ENCODE results near the gene RAG1.

- TF ChIP-seq CTCF (IDR thresholded peaks at IDR 0.05) (no peak), SIN3A (IDR thresholded peaks at IDR 0.05; ENCODE audit: borderline replicate concordance, low read depth, low read length) (no peak), EZH2phosphoT487 (IDR thresholded peaks at IDR 0.05; ENCODE audit: borderline replicate concordance, low read depth) (no peak), CHD2 (IDR thresholded peaks at IDR 0.05; ENCODE audit: low read length, partially characterized antibody) (no peak), FOXM1 (IDR thresholded peaks at IDR 0.05; ENCODE audit: low read depth) (no peak), POLR2AphosphoS5 (IDR thresholded peaks at IDR 0.05; ENCODE audit: low read depth, low read length) (no peak)
Measured at GRCh38 chr11:36578458-36578857, 10.7 kb downstream of the RAG1 start.

Measured in SK-N-SH (cell line).